Neural cell (in vitro differentiated cells): ENCODE results near the gene GDI2. TPM values are rescaled to one million over a fixed set of nuclear protein-coding genes. Genes with fewer than 3 reads are reported as not detected.

Source experiments
- H2AFZ ChIP-seq: fragments of 200-600, 300-800 bp; sonication (generic), shearing (Covaris generic); 2 replicates; pipeline ENCODE4 v1.6.0; 2014; ENCODE audit warnings: low read depth, mild to moderate bottlenecking, antibody characterized with exemption, low read length, moderate library complexity
- H3F3A ChIP-seq: fragments of 200-600 bp; shearing (Covaris generic); 2 replicates; pipeline ENCODE4 v1.6.1; 2016; ENCODE audit warnings: mild to moderate bottlenecking, moderate library complexity, mixed read lengths, antibody characterized with exemption, low read length; ENCODE audit not compliant: insufficient read depth, poor library complexity, severe bottlenecking
- H3K27ac ChIP-seq: fragments of 200-600, 300-800 bp; sonication (generic), shearing (Covaris generic); 2 replicates; pipeline ENCODE4 v1.5.1; 2014; ENCODE audit warnings: mild to moderate bottlenecking, low read length, moderate library complexity
- H3K27me3 ChIP-seq: fragments of 300-800, 200-600 bp; sonication (generic), shearing (Covaris generic); 2 replicates; pipeline ENCODE4 v1.6.0; 2014; ENCODE audit warnings: mild to moderate bottlenecking, low read depth, low read length, moderate library complexity; ENCODE audit not compliant: insufficient read depth
- H3K36me3 ChIP-seq: fragments of 300-800, 200-600 bp; sonication (generic), shearing (Covaris generic); 2 replicates; pipeline ENCODE4 v1.5.1; 2014; ENCODE audit warnings: mild to moderate bottlenecking, antibody characterized with exemption, low read length, moderate library complexity; ENCODE audit not compliant: insufficient read depth
- H3K4me2 ChIP-seq: fragments of 300-800, 200-600 bp; sonication (generic), shearing (Covaris generic); 2 replicates; pipeline ENCODE4 v1.6.0; 2014; ENCODE audit warnings: mild to moderate bottlenecking, low read length
- H3K4me3 ChIP-seq: fragments of 300-800, 200-600 bp; sonication (generic), shearing (Covaris generic); 2 replicates; pipeline ENCODE4 v1.5.1; 2014; ENCODE audit warnings: mild to moderate bottlenecking, low read length, moderate library complexity
- H3K79me2 ChIP-seq: fragments of 200-600 bp; shearing (Covaris generic); replicated peaks from 2 replicates; pipeline ENCODE4 v1.6.0; 2014; ENCODE audit warnings: mild to moderate bottlenecking, low read length, moderate library complexity; ENCODE audit not compliant: insufficient read depth
- H3K9ac ChIP-seq: fragments of 300-800, 200-600 bp; sonication (generic), shearing (Covaris generic); 2 replicates; pipeline ENCODE4 v1.6.1; 2016; ENCODE audit warnings: mild to moderate bottlenecking, low read length, mixed read lengths
- H3K9me2 ChIP-seq: fragments of 200-600 bp; shearing (Covaris generic); 2 replicates; pipeline ENCODE4 v1.6.1; 2016; ENCODE audit warnings: mild to moderate bottlenecking, low read length, mixed read lengths; ENCODE audit not compliant: insufficient read depth
- H3K9me3 ChIP-seq: fragments of 200-600, 300-800 bp; sonication (generic), shearing (Covaris generic); 2 replicates; pipeline ENCODE4 v1.6.1; 2016; ENCODE audit warnings: mild to moderate bottlenecking, mixed run types, low read length, moderate library complexity, mixed read lengths
- H4K20me1 ChIP-seq: fragments of 200-600 bp; shearing (Covaris generic); 2 replicates; pipeline ENCODE4 v1.6.1; 2016; ENCODE audit warnings: mild to moderate bottlenecking, mixed run types; ENCODE audit not compliant: insufficient read depth
- EP300 ChIP-seq: fragments of 450-650 bp; conservative IDR thresholded peaks from 2 replicates; pipeline ENCODE4 v1.6.1; 2014; ENCODE audit warnings: antibody characterized with exemption, mild to moderate bottlenecking, moderate library complexity; ENCODE audit not compliant: poor library complexity, severe bottlenecking
- EZH2 ChIP-seq: fragments of 200-600, 300-800 bp; shearing (Covaris generic), sonication (generic); IDR thresholded peaks from 2 replicates; pipeline ENCODE4 v1.6.1; 2014; ENCODE audit warnings: antibody characterized with exemption, low read length, borderline replicate concordance, mild to moderate bottlenecking; ENCODE audit not compliant: insufficient read depth, poor library complexity, severe bottlenecking
- MXI1 ChIP-seq: fragments of 450-650 bp; conservative IDR thresholded peaks from 2 replicates; pipeline ENCODE4 v1.6.1; 2014; ENCODE audit warnings: antibody characterized with exemption, mild to moderate bottlenecking; ENCODE audit not compliant: poor library complexity, severe bottlenecking
- POLR2AphosphoS5 ChIP-seq: IDR thresholded peaks from 2 replicates; pipeline ENCODE4 v1.6.1; 2012
- RAD21 ChIP-seq: fragments of 450-650 bp; conservative IDR thresholded peaks from 2 replicates; pipeline ENCODE4 v1.6.1; 2014; ENCODE audit warnings: antibody characterized with exemption, mild to moderate bottlenecking, moderate library complexity
- SMC3 ChIP-seq: fragments of 450-650 bp; conservative IDR thresholded peaks from 2 replicates; pipeline ENCODE4 v1.6.1; 2014; ENCODE audit warnings: antibody characterized with exemption, mild to moderate bottlenecking, moderate library complexity; ENCODE audit not compliant: poor library complexity
- TAF1 ChIP-seq: IDR thresholded peaks from 2 replicates; pipeline ENCODE4 v1.6.1; 2012; ENCODE audit warnings: low read depth
- polyA plus RNA-seq: library from polyadenylated mRNA; depleted of rRNA; stranded (reverse); fragments of >200 nt; gene quantifications from 2 replicates; pipeline ENCODE4 v1.2.3, GENCODE V29; 2014
- TF ChIP-seq, protein P1 (sequence below): fragments of 450-650 bp; IDR thresholded peaks from 2 replicates; pipeline ENCODE4 v1.5.1; 2014; ENCODE audit warnings: antibody characterized with exemption, mild to moderate bottlenecking, moderate library complexity; ENCODE audit not compliant: poor library complexity, severe bottlenecking
- TF ChIP-seq, protein P2 (sequence below): IDR thresholded peaks from 2 replicates; pipeline ENCODE4 v1.6.1; 2012; ENCODE audit warnings: borderline replicate concordance

GDI2 gene
- polyA plus RNA-seq, 1 donor from 2014 or later, result 352 TPM

DNA sequence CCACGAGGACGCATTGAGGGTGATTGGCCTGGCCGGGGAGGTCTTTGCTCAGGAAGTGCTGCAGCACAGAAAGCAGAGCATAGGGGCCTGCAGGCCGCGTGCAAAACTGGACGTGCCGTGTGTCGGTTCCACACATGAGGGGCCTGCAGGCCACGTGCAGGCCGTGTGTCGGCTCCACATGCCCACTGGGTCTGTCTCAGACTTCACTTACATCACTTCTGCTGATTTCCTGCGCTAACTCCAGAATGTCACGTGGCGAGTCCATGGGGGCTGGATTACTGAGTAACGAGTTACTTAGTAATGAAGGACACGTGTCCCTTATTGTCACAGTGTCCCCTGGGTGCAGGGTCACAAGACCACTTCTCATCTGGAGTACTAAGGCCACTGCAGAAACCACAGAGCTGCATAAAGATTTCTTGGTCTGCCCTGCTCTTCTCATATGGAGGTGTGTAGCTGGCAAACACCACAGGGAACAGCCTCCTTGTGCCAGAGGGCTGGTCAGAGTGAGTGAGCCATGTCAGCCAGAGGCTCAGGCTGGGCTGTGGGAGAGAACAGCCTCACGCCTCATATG, 60.8 kb downstream of the GDI2 start:
- Histone ChIP-seq H3K4me2 (no peak overlapping the region), H2AFZ (no peak overlapping the region), H3K27me3 (no peaks in the 10 kb centered on the region), H3K27ac (no peak overlapping the region), H3K4me3 (no peak overlapping the region), H4K20me1 (no peaks in the 10 kb centered on the region), H3K9ac (no peak overlapping the region), H3K36me3 (peaks cover 11% of the 10 kb centered on the region), H3K9me2 (no peaks in the 10 kb centered on the region), H3K9me3 (no peaks in the 10 kb centered on the region), H3F3A (no peaks in the 10 kb centered on the region), H3K79me2 (no peaks in the 10 kb centered on the region)
- TF ChIP-seq, protein P1, sequence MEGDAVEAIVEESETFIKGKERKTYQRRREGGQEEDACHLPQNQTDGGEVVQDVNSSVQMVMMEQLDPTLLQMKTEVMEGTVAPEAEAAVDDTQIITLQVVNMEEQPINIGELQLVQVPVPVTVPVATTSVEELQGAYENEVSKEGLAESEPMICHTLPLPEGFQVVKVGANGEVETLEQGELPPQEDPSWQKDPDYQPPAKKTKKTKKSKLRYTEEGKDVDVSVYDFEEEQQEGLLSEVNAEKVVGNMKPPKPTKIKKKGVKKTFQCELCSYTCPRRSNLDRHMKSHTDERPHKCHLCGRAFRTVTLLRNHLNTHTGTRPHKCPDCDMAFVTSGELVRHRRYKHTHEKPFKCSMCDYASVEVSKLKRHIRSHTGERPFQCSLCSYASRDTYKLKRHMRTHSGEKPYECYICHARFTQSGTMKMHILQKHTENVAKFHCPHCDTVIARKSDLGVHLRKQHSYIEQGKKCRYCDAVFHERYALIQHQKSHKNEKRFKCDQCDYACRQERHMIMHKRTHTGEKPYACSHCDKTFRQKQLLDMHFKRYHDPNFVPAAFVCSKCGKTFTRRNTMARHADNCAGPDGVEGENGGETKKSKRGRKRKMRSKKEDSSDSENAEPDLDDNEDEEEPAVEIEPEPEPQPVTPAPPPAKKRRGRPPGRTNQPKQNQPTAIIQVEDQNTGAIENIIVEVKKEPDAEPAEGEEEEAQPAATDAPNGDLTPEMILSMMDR, result no peak
- TF ChIP-seq SMC3 (no peak), EZH2 (no peak), RAD21 (no peak), EP300 (no peak), MXI1 (no peak), POLR2AphosphoS5 (no peak)

DNA sequence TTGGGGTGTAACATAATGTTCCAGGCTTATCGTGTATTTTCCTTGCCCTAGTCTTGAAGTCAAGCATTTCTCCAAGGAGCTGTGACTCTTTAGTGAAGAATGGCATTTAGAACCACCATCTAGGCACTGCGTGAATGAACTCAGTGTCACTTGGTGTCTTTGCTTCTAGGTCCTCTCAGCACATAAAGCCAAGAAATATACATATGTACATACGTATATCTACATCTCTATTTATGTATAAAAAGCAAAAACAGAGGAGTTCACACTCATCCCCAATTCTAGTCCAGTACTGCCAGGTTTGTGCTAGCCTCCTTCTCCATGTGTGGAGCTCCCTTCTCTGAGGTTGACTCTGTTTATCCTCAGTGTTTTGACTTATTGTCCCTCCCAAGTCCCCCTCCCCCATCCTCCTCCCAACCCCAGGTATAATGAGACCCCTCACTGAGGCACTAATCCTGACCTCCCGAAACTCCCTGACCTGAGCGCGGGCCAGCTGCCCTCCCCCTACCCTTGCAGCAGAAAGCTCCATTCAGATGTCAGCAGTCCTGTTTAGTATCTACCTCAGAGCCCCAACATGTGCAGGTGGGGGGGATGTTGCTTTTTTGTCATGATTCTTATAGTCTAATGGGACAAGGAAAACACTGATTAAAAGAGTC, 61.5 kb downstream of the GDI2 start:
- Histone ChIP-seq H3K27ac (no peak overlapping the region), H3K79me2 (no peaks in the 10 kb centered on the region), H3F3A (no peaks in the 10 kb centered on the region), H3K4me2 (no peak overlapping the region), H3K27me3 (no peaks in the 10 kb centered on the region), H3K9me2 (no peaks in the 10 kb centered on the region), H3K9me3 (no peaks in the 10 kb centered on the region), H3K4me3 (no peak overlapping the region), H3K9ac (no peak overlapping the region), H2AFZ (no peak overlapping the region), H4K20me1 (no peaks in the 10 kb centered on the region), H3K36me3 (peaks cover 6% of the 10 kb centered on the region)
- TF ChIP-seq POLR2AphosphoS5 (no peak), MXI1 (no peak), EZH2 (no peak), TAF1 (no peak), RAD21 (no peak), SMC3 (no peak), EP300 (no peak)
- TF ChIP-seq, protein P2, sequence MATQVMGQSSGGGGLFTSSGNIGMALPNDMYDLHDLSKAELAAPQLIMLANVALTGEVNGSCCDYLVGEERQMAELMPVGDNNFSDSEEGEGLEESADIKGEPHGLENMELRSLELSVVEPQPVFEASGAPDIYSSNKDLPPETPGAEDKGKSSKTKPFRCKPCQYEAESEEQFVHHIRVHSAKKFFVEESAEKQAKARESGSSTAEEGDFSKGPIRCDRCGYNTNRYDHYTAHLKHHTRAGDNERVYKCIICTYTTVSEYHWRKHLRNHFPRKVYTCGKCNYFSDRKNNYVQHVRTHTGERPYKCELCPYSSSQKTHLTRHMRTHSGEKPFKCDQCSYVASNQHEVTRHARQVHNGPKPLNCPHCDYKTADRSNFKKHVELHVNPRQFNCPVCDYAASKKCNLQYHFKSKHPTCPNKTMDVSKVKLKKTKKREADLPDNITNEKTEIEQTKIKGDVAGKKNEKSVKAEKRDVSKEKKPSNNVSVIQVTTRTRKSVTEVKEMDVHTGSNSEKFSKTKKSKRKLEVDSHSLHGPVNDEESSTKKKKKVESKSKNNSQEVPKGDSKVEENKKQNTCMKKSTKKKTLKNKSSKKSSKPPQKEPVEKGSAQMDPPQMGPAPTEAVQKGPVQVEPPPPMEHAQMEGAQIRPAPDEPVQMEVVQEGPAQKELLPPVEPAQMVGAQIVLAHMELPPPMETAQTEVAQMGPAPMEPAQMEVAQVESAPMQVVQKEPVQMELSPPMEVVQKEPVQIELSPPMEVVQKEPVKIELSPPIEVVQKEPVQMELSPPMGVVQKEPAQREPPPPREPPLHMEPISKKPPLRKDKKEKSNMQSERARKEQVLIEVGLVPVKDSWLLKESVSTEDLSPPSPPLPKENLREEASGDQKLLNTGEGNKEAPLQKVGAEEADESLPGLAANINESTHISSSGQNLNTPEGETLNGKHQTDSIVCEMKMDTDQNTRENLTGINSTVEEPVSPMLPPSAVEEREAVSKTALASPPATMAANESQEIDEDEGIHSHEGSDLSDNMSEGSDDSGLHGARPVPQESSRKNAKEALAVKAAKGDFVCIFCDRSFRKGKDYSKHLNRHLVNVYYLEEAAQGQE, result no peak
- TF ChIP-seq, protein P1, result no peak
